BLaER1 treated with 17β-estradiol and CSF1 and Interleukin-3, amounts not matched to agents 10 nM and 100 nM (cell line): ENCODE data around the gene NDUFV1.

Experiments
- H3K27ac ChIP-seq, 11 experiments: shearing (Covaris generic); formaldehyde crosslinking; 2 replicates each; pipeline ENCODE4 v1.8.1; 2022
- H3K27me3 ChIP-seq, 11 experiments: shearing (Covaris generic); formaldehyde crosslinking; 2 replicates each; pipeline ENCODE4 v1.8.1; 2022
- H3K36me3 ChIP-seq, 11 experiments: shearing (Covaris generic); formaldehyde crosslinking; 2 replicates each; pipeline ENCODE4 v1.8.1; 2022
- H3K4me1 ChIP-seq, 10 experiments: shearing (Covaris generic); formaldehyde crosslinking; 2 replicates each; pipeline ENCODE4 v1.8.1; 2022
- H3K4me2 ChIP-seq, 11 experiments: shearing (Covaris generic); formaldehyde crosslinking; 2 replicates each; pipeline ENCODE4 v1.8.1; 2022
- H3K4me3 ChIP-seq, 10 experiments: shearing (Covaris generic); formaldehyde crosslinking; 2 replicates each; pipeline ENCODE4 v1.8.1; 2022
- H3K9ac ChIP-seq, 11 experiments: shearing (Covaris generic); formaldehyde crosslinking; 2 replicates each; pipeline ENCODE4 v1.8.1; 2022
- H3K9me3 ChIP-seq, 11 experiments: shearing (Covaris generic); formaldehyde crosslinking; replicated peaks in 1 of 11; 2 replicates each; pipeline ENCODE4 v1.8.1; 2022
- H4K20me1 ChIP-seq, 11 experiments: shearing (Covaris generic); formaldehyde crosslinking; 2 replicates each; pipeline ENCODE4 v1.8.1; 2022
- Cebpa-rat ChIP-seq, 11 experiments: shearing (Covaris generic); IDR thresholded peaks; 2 replicates each; pipeline ENCODE4 v1.8.1; 2022

The NDUFV1 gene

GRCh38 chr11:67638535-67639437 lies 32.0 kb downstream of the NDUFV1 start:
- H3K9ac ChIP-seq, result no peak overlapping the region
- peaks cover 2 to 6% (median 4%) of the 10 kb centered on the region in 11 experiments; a peak in 14 of 22 replicates for H3K9me3 ChIP-seq
- no peak for TF ChIP-seq Cebpa-rat (IDR thresholded peaks at IDR 0.05)
- no peak overlapping the region for H3K4me3 ChIP-seq
- H3K4me2 ChIP-seq, result no peak overlapping the region
- no peaks in the 10 kb centered on the region for H4K20me1 ChIP-seq
- H3K36me3 ChIP-seq, result no peaks in the 10 kb centered on the region
- no peaks in the 10 kb centered on the region for H3K27me3 ChIP-seq
- H3K27ac ChIP-seq, result no peak overlapping the region
- no peaks in the 10 kb centered on the region; a peak in 2 of 20 replicates for H3K4me1 ChIP-seq

DNA sequence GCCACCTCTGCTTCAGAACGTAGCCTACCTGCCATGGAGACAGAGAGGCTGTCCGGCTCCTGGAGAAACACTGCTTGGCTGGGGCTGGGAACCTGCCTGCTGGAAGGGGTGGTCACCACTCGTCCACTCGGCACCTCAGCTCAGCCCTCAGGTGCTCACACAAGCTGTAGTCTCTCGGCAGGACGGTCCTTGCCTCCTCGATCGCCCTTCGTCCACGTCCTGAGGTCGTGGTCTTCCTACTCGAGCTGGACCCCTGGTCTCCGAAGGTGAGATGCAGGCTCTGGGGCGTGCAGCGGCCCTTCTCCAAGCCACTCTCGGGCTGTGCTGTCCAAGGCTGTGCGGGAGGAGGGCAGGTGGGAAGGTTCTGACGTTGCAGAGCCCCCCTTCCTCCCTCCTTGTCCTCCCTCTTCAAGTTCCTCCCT lies 32.7 kb downstream of the NDUFV1 start, which contains the start of gene TBX10:
Gene TBX10, minus strand, starts transcription at position 326 of the 422 bp plus-strand sequence. Its CDS starts 291 bp downstream, at position 35.
- H3K4me1 ChIP-seq, result peaks cover 0 to 4% (median under 1%) of the 10 kb centered on the region in 10 experiments; a peak in 8 of 20 replicates
- no peaks in the 10 kb centered on the region for H3K36me3 ChIP-seq
- no peak within 1 kb of the TSS for H3K4me3 ChIP-seq
- peaks cover 6 to 12% (median 10%) of the 10 kb centered on the region in 11 experiments; a peak in 17 of 22 replicates for H3K9me3 ChIP-seq
- H4K20me1 ChIP-seq, result no peaks in the 10 kb centered on the region
- H3K27me3 ChIP-seq, result no peaks in the 10 kb centered on the region
- TF ChIP-seq Cebpa-rat (IDR thresholded peaks at IDR 0.05), result no peak
- no peak within 1 kb of the TSS; a peak in 1 of 22 replicates for H3K9ac ChIP-seq
- no peak within 1 kb of the TSS for H3K27ac ChIP-seq
- H3K4me2 ChIP-seq, result no peak within 1 kb of the TSS

DNA sequence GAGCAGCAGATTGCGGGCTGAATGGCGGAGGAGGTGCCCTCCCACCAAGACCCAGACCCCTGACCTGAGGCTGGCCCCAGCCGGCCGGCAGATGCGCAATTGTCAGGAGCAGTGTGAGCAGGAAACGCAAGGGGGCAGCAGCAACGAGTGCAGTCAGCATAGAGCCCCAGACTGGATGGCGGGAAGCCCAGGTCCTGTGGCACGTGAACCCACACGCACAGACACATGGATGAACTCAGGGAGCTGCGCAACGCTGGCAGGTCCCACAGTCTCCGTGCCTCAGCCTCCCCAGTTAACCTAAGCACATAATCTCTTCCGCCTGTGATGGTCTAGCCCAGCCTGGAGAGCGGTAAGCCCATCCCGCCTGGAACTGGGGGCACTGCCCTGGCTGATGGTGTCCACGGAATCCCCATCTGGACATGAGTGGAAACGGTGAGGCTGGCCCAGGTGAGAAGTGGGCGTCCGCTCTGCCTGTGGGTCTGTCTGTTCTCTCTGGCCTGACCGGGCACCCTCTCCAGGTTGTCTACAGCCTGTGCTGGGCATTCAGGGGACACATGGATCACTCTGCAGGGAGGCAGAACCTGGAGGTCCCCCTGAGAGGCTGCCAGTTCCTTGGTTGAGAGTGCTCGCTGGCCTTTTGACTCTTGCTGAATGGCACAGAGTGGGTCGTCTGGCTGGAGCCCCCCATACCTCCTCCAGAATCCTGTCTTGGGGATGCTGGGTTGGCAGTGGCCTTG lies 33.5 kb downstream of the NDUFV1 start:
- TF ChIP-seq Cebpa-rat (IDR thresholded peaks at IDR 0.05), result no peak
- no peaks in the 10 kb centered on the region for H4K20me1 ChIP-seq
- no peak overlapping the region for H3K4me3 ChIP-seq
- no peak overlapping the region for H3K4me2 ChIP-seq
- H3K36me3 ChIP-seq, result no peaks in the 10 kb centered on the region
- no peaks in the 10 kb centered on the region for H3K27me3 ChIP-seq
- H3K9me3 ChIP-seq, result peaks cover 6 to 14% (median 10%) of the 10 kb centered on the region in 11 experiments; a peak in 17 of 22 replicates
- H3K9ac ChIP-seq, result no peak overlapping the region; a peak in 1 of 22 replicates
- H3K4me1 ChIP-seq, result peaks cover 0 to 11% (median 7%) of the 10 kb centered on the region in 10 experiments; a peak in 13 of 20 replicates
- H3K27ac ChIP-seq, result no peak overlapping the region

DNA sequence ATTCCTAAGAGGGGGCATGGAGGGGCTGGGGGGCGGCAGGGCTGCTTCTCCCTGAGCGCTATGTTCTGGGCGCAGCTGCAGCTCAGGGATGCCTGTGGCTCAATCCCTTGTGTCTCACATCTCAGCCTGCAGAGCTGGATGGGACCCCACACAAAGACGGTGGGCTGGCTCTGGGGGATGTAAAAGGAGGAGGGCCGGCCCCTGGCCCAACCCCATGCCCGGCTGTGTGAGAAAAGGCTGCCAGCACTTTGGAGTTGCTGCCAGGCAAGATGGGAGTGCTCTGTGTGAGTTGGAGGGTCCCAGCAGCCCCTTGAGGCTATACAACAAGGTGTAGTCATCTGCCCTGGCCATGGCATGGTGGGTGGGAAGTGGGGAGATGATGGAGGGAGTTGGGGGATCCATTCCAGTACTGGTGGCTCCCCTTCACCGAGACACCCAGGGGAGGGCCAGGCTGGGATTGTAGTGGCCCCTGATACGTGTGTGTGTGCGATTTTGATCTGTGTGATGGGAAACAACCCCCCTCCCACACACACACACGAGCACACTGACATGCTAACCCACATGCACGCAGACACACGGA lies 34.1 kb downstream of the NDUFV1 start:
- no peak for TF ChIP-seq Cebpa-rat (IDR thresholded peaks at IDR 0.05)
- H3K36me3 ChIP-seq, result no peaks in the 10 kb centered on the region
- peaks cover 0 to 2% (median 0%) of the 10 kb centered on the region in 11 experiments; a peak in 1 of 22 replicates for H4K20me1 ChIP-seq
- peaks cover 0 to 18% (median 13%) of the 10 kb centered on the region in 10 experiments; a peak in 14 of 20 replicates for H3K4me1 ChIP-seq
- H3K9me3 ChIP-seq, result peaks cover 6 to 14% (median 10%) of the 10 kb centered on the region in 11 experiments; a peak in 17 of 22 replicates
- H3K27me3 ChIP-seq, result peaks cover 0 to 1% (median 0%) of the 10 kb centered on the region in 11 experiments; a peak in 1 of 22 replicates
- no peak overlapping the region for H3K27ac ChIP-seq
- H3K4me2 ChIP-seq, result no peak overlapping the region
- H3K9ac ChIP-seq, result no peak overlapping the region; a peak in 1 of 22 replicates
- H3K4me3 ChIP-seq, result no peak overlapping the region

DNA sequence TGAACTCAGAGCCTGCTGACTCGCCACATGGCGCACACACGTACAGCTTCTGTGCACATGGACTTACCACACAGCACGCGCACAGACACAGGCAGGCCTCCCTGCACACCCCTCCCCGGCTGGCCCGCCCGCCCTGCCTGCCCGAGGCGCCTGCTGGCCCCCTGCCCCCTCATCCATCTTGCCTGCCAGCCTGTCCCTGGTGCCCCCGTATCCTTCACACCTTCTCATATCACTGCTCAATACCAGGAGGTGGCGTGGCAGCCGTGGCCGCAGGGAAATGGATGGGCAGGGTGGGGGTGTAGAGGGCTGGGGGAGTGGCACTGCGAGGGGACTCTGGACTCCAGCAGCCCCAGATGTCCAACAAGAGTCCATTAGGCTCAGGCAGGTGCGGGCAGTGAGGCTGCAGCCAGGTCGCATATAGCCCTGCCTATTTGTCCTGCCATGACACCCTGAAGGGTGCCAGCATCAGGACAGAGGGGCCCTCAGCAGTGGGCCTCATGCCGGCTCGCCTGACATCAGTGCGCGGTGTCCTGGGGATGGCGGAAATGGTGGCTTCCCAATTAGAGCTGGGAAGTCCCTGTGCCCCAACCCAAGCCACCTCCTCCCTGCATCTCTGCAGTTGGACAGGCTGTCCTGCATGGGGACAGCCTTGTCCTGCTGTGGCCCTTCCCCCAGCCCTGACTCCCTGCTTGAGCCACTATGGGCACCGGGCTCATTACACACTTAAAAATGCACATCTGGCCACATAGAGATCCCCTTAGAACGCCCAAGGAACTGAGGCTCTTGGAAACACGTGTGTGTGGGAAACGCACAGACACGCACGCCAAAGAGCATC lies 34.8 kb downstream of the NDUFV1 start:
- H3K27me3 ChIP-seq, result peaks cover 0 to 8% (median 0%) of the 10 kb centered on the region in 11 experiments; a peak in 2 of 22 replicates
- H3K4me3 ChIP-seq, result no peak overlapping the region
- peaks cover under 1 to 25% (median 20%) of the 10 kb centered on the region in 10 experiments; a peak in 18 of 20 replicates for H3K4me1 ChIP-seq
- peaks cover 6 to 14% (median 10%) of the 10 kb centered on the region in 11 experiments; a peak in 17 of 22 replicates for H3K9me3 ChIP-seq
- TF ChIP-seq Cebpa-rat (IDR thresholded peaks at IDR 0.05), result no peak
- no peak overlapping the region for H3K9ac ChIP-seq
- peaks cover 0 to 7% (median 0%) of the 10 kb centered on the region in 11 experiments; a peak in 1 of 22 replicates for H4K20me1 ChIP-seq
- H3K36me3 ChIP-seq, result no peaks in the 10 kb centered on the region
- no peak overlapping the region for H3K27ac ChIP-seq
- no peak overlapping the region for H3K4me2 ChIP-seq

DNA sequence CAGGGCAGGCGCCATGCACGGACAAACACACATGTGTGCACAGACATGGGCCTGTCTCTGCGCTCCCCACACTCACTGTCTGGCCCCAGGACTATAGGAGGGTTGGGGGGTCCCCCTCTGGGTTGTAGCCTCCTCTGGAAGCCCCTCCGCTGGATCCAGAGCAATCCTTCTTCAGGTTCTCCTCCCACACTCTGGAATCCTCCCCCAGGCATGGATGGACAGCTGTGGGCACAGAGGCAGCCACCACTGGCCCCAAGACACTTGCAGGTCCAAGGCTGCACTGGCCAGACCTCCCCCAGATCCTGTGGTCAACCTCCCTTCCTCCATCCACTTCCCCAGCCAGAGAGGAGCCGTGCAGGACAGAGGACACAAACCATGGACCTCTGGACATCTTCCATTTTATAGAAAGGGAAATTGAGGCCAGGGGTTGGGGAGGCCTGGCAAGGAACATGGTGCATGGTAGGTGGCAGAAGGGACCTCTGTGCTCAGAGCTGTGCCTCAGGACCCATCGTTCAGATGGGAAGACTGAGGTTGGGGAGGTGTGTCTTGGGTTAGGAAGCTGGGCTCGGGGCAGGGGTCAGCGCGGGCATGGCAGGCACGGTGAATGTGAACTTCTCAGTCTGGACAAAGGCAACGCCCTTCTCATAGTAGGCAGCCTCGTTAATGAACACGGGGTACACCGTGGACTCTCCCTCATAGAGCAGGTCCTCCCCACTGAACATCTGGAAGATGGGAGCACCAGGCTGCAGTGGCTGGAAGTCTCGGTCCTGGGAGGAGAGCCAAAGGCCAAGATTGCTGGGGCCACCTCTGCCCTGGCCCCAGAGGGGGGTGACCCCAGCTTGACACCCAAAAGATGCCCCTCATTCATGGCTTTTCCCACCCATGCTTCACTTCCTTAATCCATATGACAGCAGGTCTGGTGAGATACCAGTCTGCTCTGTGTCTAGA lies 35.7 kb downstream of the NDUFV1 start:
- Histone ChIP-seq H3K9ac (no peak overlapping the region), H3K27me3 (peaks cover 0 to 17% (median 0%) of the 10 kb centered on the region in 11 experiments; a peak in 7 of 22 replicates), H3K36me3 (no peaks in the 10 kb centered on the region), H3K4me3 (no peak overlapping the region), H3K4me1 (peaks cover 9 to 34% (median 29%) of the 10 kb centered on the region in 10 experiments), H3K4me2 (no peak overlapping the region), H3K9me3 (peaks cover 6 to 14% (median 10%) of the 10 kb centered on the region in 11 experiments; a peak in 17 of 22 replicates), H4K20me1 (peaks cover 0 to 14% (median 0%) of the 10 kb centered on the region in 11 experiments; a peak in 4 of 22 replicates), H3K27ac (no peak overlapping the region)
- TF ChIP-seq Cebpa-rat (IDR thresholded peaks at IDR 0.05), result no peak

DNA sequence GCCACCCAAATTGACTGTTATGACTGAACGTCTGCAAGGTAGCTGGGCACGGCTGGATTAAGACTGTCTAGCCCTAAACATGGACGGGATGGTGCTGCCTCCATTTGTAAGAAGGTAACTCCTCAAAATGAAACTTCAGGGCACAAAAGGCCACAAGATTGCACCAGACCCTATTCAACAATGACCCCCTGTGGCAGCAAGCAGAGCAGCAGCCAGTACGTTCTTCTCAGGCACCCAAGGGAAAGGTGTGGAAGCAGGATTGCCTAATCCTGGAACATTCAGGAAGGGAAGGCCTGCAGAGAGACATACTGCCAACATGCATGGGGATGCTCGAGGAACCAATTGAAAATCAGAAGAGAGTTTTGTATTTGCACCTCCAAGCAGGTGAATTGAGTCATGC lies 37.3 kb downstream of the NDUFV1 start:
- Histone ChIP-seq H3K27ac (no peak overlapping the region), H3K4me3 (no peak overlapping the region), H3K9me3 (peaks cover 6 to 14% (median 10%) of the 10 kb centered on the region in 11 experiments; a peak in 17 of 22 replicates), H3K9ac (no peak overlapping the region), H3K4me2 (no peak overlapping the region; a peak in 1 of 22 replicates), H3K27me3 (peaks cover 0 to 33% (median 0%) of the 10 kb centered on the region in 11 experiments; a peak in 7 of 22 replicates), H3K4me1 (peaks cover 25 to 50% (median 45%) of the 10 kb centered on the region in 10 experiments), H4K20me1 (peaks cover 0 to 30% (median 3%) of the 10 kb centered on the region in 11 experiments; a peak in 5 of 22 replicates), H3K36me3 (no peaks in the 10 kb centered on the region)
- peak in 2 of 11 experiments; percentile 29 to 35; a peak in 1 of 22 replicates for TF ChIP-seq Cebpa-rat (IDR thresholded peaks at IDR 0.05)
